OCI-M2 (cell line): ENCODE results near the gene FAM174B.

Experiments used
- DNase-seq: peaks from one replicate; lab custom pipeline; 2025; ENCODE audit not compliant: unreplicated experiment; lab: John Stamatoyannopoulos, UW

The FAM174B gene

DNA sequence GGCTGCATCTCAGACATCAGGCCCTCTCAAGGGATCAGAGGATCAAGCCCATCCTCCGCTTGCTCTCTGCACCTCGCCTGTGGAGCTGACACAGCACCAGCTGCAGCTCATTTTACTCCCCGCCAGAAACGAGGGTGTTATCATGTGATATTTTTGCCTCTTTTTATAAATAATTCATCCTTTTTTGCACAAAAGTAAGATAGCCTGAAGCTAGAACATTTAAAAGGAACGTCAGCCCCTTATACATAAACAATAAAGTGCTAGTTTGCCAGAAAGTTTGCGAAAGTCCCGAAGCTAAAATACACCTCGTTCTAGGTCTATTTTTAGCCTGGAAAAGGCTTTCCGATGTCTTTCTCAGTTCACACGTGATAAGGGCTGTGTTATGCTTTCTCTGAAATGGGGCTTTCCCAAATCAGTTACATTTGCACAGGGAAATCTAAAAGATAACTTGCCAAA, 9.6 kb upstream of the FAM174B start:
- DNase-seq = no peak

GRCh38 chr15:92664178-92664900, 8.8 kb upstream of the FAM174B start:
- DNase-seq = no peak

DNA sequence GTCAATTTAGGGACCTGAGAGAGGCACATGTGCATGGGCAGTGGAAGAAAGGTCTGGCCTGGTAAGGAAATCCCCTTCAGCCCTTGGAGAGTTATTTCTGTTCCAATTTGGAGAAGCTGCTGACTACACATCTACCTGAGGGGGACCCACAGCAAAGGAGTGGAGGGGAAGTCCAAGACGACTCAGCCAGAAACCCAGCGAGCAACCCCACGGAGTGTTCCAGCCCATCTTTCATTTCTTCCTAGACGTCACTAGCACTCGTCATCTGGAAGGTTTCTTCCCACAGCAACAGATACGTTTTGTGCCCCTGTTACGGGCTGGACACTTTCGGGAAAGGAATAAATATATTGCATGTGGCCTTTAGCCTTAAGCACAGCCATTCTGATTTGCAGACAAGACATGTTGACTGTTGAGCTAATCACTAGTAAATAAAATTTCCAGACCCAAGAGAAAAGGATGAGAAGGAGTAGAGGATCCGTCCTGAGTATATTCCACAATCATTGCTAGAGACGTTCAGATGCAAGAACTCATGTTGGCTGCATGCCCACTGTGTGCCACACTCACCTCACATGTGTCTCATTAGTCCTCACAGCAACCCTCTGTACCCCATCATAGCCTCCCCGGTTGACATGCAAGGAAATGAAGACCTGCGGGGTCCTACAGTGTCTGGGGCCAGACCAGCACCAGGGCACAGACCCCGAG, 7.8 kb upstream of the FAM174B start:
- no peak for DNase-seq

- DNase-seq = no peak
These were observed 7.2 kb upstream of the FAM174B start for GRCh38 chr15:92662762-92663161.

GRCh38 chr15:92661956-92662355, 6.4 kb upstream of the FAM174B start:
- DNase-seq = no peak

- DNase-seq = no peak
These were observed 5.5 kb upstream of the FAM174B start for GRCh38 chr15:92661069-92661468.

DNA sequence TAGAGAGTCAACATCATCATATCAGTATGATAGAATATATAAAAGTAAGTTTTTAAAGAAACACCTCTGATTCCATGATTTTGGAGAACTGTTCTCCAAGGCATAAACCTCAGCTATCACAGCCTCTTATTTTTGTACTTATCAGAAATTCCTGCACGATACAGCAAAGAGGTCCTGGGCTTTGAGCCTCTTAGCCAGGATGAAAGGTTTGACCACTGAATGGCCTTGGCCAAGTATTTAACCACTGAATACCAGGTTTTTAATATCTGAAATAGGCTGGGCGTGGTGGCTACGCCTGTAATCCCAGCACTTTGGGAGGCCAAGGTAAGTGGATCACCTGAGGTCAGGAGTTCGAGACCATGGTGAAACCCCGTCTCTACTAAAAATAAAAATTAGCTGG, 1.9 kb upstream of the FAM174B start:
- no peak for DNase-seq

- no peak for DNase-seq
These were observed 514 bp upstream of the FAM174B start for GRCh38 chr15:92656089-92656488.

DNA sequence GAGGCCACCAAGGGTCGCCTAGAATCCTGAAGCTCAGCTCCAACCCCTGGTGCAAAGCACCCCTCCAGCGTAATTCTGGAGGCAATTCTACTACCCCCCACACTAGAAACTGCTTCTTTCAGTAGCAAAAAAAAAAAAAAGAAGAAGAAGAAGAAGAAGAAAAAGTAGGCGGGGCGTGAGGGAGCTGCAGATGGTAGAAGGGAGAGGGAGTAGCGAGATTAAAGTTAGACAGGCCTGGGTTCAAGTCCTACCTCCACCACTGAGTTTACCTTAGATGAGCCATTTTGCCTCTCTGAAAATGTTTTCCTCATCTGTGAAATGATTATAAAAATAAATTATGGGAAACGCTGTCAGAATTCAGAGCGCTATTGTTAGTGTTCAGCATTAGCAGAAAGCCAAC, 913 bp downstream of the FAM174B start:
- DNase-seq = no peak

GRCh38 chr15:92653836-92654539, 1.6 kb downstream of the FAM174B start:
- DNase-seq = no peak

DNA sequence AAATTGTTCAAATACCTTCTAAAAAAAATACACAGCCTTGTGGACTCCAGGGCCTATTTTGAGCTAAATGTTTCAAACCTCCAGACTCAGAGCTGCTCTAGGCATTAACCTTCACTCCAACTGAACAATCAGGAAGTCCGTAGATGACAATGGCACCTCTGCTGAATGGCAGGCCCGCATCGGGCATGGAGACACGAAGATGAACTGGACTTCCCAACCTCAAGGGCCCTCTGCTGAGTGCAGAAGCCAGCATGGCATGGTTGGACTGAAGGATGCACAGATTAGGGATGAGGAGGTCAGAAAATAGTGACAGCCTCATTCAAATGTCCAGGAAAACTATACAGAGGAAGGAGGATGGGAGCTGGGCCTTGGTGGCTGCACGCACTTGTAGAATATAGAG, 2.2 kb downstream of the FAM174B start:
- DNase-seq = no peak

DNA sequence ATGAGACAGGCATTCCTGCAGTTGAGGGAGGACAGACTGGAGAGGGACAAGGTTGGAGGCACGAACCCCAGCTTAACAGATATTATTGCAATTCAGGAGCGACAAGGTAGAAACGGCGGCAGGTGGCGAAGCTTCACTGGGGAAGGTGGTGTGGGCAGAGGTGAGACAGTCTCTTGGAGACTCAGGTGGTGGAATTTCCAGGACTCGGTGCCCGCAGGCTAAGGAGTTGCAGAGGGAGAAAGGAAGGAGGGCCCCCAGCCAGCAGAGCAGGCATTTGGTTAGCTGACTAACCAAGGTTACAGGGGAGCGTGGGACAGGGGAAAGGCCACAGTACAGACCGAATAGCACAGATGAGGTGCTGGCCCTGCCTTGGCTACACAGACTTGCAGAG, 3.0 kb downstream of the FAM174B start:
- DNase-seq = no peak

DNA sequence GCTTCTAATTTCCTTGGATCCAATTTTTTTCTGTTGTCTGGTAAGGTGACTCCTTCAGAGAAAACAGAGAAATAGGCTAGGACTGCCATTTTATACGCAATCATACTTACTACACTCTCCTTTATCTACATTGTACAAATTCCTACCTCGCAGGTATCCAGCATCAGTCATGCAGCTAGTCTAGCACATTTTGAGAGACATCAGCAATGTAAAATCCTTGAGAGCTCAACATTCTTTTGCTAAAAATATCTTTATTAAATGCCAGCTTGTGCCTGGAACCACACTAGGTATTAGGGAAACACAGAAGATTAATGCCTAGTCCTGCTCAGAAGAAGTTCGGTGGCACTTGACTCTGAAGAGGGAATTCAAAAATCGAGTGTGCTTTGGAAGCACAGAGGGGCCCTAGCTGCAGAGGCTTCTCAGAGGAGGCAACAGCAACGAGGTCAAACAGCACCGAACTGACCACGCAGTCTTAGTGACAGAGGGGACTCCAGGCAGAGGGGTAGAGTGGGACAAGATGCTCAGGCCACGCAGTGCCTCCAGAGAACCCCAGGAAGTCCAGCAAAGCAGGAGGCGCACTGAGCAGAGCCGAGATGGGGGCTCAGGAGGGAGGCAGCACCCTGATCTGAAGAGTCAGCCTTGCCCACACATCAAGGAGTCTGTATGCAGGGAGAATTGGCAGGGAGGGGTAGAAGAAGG, 3.5 kb downstream of the FAM174B start:
- DNase-seq = no peak

GRCh38 chr15:92650966-92651365, 4.6 kb downstream of the FAM174B start:
- DNase-seq = no peak

GRCh38 chr15:92650256-92650655, 5.3 kb downstream of the FAM174B start:
- DNase-seq = no peak

DNA sequence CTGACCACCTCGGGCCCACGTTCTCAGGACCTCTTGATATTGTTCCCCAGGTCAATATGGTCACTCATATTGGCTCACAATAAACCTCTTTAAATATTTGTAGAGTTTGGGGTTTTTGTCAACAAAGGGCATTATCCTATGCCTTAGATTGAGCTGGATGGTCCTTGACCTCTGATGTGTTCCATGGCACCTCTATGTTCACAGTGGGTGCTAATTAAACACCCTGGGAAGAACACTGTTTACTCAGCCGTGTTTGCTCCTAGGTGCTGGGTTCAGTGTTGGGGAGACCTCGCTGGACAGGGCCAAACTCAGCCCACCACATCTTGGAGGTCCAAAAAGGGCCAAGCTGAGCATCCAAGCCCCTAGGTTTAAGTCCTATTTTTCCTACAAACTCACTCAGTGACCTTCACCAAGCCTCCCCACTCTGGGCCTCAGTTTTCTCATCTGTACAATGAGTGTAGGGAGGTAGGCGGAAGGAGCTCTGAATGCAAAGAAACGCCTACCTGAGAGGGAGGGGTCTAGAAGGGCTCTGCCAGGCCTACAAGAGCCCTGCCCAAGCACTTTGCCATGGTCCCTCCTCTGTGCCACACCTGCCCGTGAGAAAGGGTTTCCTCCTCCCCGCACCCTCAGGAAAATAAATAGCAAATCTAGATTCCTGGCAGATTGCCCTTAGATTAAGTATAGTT, 7.2 kb downstream of the FAM174B start:
- DNase-seq = no peak

DNA sequence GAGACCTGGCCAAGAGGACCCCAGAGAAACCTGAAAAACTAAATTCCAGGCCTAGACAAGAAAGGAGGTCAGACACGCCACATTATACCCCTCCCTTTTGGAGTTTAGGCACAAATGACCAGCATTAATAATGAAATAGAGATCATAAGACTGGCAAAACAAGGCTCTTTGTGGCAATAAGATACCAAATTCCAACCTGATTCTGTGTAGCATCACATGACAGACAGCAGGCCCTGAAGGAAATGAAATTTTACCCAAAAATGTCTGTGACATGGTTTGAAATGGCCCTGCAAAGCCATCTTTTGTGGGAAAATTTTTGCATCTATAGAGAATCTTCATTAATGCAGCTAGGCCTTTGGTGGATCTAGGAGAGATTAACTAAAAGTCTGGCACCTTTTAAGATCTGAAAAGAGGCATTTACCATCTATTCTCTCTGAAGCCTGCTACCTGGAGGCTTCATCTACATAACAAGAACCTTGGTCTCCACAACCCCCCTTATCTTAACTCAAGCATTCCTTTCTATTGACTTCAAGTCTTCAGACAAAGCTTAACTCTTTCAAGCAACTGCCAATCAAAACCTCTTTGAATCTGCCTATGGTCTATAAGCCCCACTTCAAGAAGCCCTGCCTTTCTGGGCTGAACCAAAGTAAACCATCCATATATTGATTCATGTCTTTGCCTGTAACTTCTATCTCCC, 8.0 kb downstream of the FAM174B start:
- no peak for DNase-seq

- no peak for DNase-seq
These were observed 9.4 kb downstream of the FAM174B start for GRCh38 chr15:92646216-92646615.

DNA sequence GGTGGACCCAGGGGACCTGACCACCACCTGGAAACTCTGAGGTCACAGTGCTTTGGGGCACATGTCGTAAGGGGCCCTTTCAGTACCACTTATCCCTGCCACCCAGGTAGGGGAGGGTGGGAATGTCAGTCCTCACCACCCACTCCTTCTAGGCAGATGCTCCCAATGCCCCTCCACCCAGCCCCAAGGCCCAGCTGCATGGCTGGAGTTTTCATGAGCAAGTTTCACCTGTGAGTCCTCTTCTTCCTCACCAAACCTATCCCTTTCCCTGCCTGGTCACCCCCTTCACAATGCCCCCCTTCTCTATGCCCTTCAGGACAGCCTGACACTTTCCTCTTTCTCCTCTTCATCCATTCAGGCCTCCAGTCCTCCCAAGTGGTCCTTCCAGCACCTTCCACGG, 9.8 kb downstream of the FAM174B start:
- no peak for DNase-seq

GRCh38 chr15:92645051-92645631, 10.4 kb downstream of the FAM174B start:
- DNase-seq = no peak
